Mammary epithelial cell (primary cell): ENCODE results near the gene ZC3H14.

ENCODE experiments used
- CTCF ChIP-seq, 2 donors: IDR thresholded peaks in 1 of 2; conservative IDR thresholded peaks in 1 of 2; 2 replicates each; pipeline ENCODE4 v1.5.1; 2011 to 2012; ENCODE audit warnings: inconsistent platforms in 2 of 2, low read length in 2 of 2, mild to moderate bottlenecking in 2 of 2, control low read depth in 1 of 2, low read depth in 1 of 2; ENCODE audit not compliant: insufficient read depth in 1 of 2; ENCODE audit errors: extremely low read depth in 1 of 2
- EZH2 ChIP-seq: IDR thresholded peaks from 2 replicates; pipeline ENCODE4 v1.6.1; 2012; ENCODE audit warnings: low read length, inconsistent platforms, borderline replicate concordance

- TF ChIP-seq CTCF (conservative IDR thresholded peaks at IDR 0.05 in 1 of 2, IDR thresholded peaks at IDR 0.05 in 1 of 2; ENCODE audit: extremely low read depth in 1 of 2, insufficient read depth in 1 of 2, low read depth in 1 of 2, low read length in 2 of 2), result no peak
- TF ChIP-seq EZH2, result no peak
Measured at GRCh38 chr14:88588081-88588480, 25.2 kb downstream of the ZC3H14 start.
